ENCODE measurements around the gene MGME1.
A peak's percentile ranks its signal among the peaks of the same experiment; 100 is the strongest.

Gene MGME1

GRCh38 chr20:17940224-17940971, 28.4 kb upstream of the MGME1 start:
- H3K27ac ChIP-seq (ENCODE audit: poor library complexity, severe bottlenecking), result no peak overlapping the region
- ATAC-seq (ENCODE audit: low read depth) (peak; percentile 6), DNase-seq (ENCODE audit: low spot score) (no peak)
- no peak for TF ChIP-seq CTCF (IDR thresholded peaks at IDR 0.05; ENCODE audit: poor library complexity, severe bottlenecking)
- no peaks in the 10 kb centered on the region for H3K4me1 ChIP-seq (ENCODE audit: insufficient read depth, poor library complexity, severe bottlenecking)
- peaks cover 40% of the 10 kb centered on the region for H3K36me3 ChIP-seq (ENCODE audit: low read depth)
- no peaks in the 10 kb centered on the region for H3K27me3 ChIP-seq (ENCODE audit: insufficient read depth, poor library complexity, severe bottlenecking)
- H3K9me3 ChIP-seq (ENCODE audit: severe bottlenecking), result no peaks in the 10 kb centered on the region
- no peak overlapping the region for H3K4me3 ChIP-seq (ENCODE audit: severe bottlenecking)

GRCh38 chr20:17941087-17941825, 27.6 kb upstream of the MGME1 start:
- DNase-seq (ENCODE audit: low spot score), result no peak
- Histone ChIP-seq H3K9me3 (ENCODE audit: severe bottlenecking) (no peaks in the 10 kb centered on the region), H3K27me3 (ENCODE audit: insufficient read depth, poor library complexity, severe bottlenecking) (no peaks in the 10 kb centered on the region), H3K4me1 (ENCODE audit: insufficient read depth, poor library complexity, severe bottlenecking) (no peaks in the 10 kb centered on the region), H3K36me3 (ENCODE audit: low read depth) (peaks cover 49% of the 10 kb centered on the region), H3K4me3 (ENCODE audit: severe bottlenecking) (no peak overlapping the region), H3K27ac (ENCODE audit: poor library complexity, severe bottlenecking) (no peak overlapping the region)
- no peak for TF ChIP-seq CTCF (IDR thresholded peaks at IDR 0.05; ENCODE audit: poor library complexity, severe bottlenecking)
- ATAC-seq (ENCODE audit: low read depth), result no peak

GRCh38 chr20:17941826-17942196, 27.0 kb upstream of the MGME1 start:
- peaks cover 54% of the 10 kb centered on the region for H3K36me3 ChIP-seq (ENCODE audit: low read depth)
- H3K9me3 ChIP-seq (ENCODE audit: severe bottlenecking), result no peaks in the 10 kb centered on the region
- no peak overlapping the region for H3K27ac ChIP-seq (ENCODE audit: poor library complexity, severe bottlenecking)
- ATAC-seq (ENCODE audit: low read depth) (no peak), DNase-seq (ENCODE audit: low spot score) (no peak)
- H3K27me3 ChIP-seq (ENCODE audit: insufficient read depth, poor library complexity, severe bottlenecking), result no peaks in the 10 kb centered on the region
- no peak for TF ChIP-seq CTCF (IDR thresholded peaks at IDR 0.05; ENCODE audit: poor library complexity, severe bottlenecking)
- no peak overlapping the region for H3K4me3 ChIP-seq (ENCODE audit: severe bottlenecking)
- H3K4me1 ChIP-seq (ENCODE audit: insufficient read depth, poor library complexity, severe bottlenecking), result no peaks in the 10 kb centered on the region

GRCh38 chr20:17943343-17943742, 25.5 kb upstream of the MGME1 start:
- Histone ChIP-seq H3K4me1 (ENCODE audit: insufficient read depth, poor library complexity, severe bottlenecking) (no peaks in the 10 kb centered on the region), H3K36me3 (ENCODE audit: low read depth) (peaks cover 69% of the 10 kb centered on the region), H3K9me3 (ENCODE audit: severe bottlenecking) (no peaks in the 10 kb centered on the region), H3K27me3 (ENCODE audit: insufficient read depth, poor library complexity, severe bottlenecking) (no peaks in the 10 kb centered on the region), H3K27ac (ENCODE audit: poor library complexity, severe bottlenecking) (no peak overlapping the region), H3K4me3 (ENCODE audit: severe bottlenecking) (no peak overlapping the region)
- ATAC-seq (ENCODE audit: low read depth), result no peak
- DNase-seq (ENCODE audit: low spot score), result no peak
- TF ChIP-seq CTCF (IDR thresholded peaks at IDR 0.05; ENCODE audit: poor library complexity, severe bottlenecking), result no peak

Measured in RWPE2 (cell line).